GM15510 (cell line): ENCODE results near the gene ISLR.

ENCODE experiments used
- POLR2A ChIP-seq: IDR thresholded peaks from 3 replicates; pipeline ENCODE4 v1.6.1; 2011; ENCODE audit warnings: borderline replicate concordance; ENCODE audit not compliant: insufficient read length; ENCODE audit errors: extremely low read depth

The ISLR gene

DNA sequence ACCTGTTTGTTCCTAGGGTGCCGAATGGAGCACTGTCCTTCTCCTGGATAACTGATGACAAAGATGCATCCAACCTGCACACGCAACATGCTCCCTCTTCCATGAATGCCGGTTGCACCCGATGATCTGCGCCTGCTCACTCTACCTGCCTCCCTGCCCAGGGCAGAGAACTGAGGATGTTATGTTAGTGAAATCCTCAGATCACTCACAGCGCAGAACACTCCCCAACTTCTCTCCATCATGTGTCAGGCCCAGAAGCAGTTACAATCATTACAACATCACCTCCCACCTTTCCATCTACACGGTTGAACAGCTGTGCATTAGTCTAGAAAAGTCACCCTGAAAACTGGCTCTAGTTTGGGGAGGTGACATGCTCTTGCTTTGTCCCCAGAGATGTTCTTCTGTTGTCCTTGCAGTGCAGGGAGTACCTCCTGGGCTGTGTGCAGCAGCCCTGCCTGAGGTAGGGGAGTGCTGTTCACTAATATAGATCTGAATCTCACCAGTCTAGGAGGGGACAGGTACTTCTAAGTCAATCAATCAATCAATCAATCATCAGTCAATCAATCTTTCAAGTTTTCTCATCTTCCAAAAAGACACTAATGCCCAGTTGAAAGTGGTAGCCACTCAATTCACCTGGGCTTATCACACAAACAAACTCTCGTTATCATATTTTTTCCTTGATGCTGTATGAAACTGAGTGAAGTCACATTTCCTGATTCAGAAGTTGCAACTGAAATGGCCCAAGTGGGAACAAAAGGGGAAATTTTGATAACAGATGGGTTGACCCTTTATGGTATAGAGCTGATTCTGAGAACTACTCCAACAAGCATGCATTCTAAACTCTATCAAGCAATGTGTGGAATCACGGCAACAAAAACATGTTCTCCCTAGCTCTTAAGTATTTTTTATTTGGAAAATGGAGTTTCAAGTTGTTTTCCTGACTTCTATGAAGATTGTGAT, 15.4 kb upstream of the ISLR start:
- TF ChIP-seq POLR2A = no peak

DNA sequence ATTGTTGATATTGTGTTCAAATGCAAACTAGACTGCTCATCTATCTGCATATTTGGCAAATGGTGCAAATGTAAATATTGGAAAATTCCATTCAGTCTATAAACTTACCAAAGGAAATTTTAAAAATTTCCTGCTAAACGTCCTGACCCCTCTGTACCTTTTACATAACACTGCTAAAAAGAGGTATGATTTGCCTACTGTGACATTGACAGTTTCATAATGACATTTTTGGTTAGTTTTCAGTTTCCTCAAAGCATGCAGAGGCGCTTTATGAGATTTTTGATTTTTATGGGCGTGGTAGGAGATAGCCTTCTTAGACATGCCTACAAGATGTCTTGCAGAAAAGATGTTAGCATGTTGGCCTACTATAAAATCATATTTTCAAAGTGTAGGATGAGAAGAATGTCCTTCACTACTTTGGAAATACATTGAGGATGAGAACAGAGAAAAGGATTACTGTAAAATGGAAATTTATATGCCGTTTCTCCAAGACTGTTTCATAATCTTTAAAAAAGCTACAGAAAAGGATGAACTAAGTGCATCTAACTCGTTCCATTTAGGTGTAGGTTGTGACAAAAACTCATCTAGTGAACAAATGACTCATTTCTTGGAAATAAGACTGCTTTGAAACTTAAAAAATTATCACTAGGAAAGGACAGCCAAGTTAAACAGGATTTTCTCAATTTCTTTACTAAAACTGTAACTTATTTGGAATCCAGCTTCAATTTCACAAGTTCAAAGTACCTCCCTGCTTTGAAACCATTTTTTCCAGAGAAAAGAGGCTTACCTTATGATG, 14.5 kb upstream of the ISLR start:
- TF ChIP-seq POLR2A = no peak

- TF ChIP-seq POLR2A = no peak
These were observed 13.7 kb upstream of the ISLR start for GRCh38 chr15:74159773-74160172.

GRCh38 chr15:74165461-74165860, 8.0 kb upstream of the ISLR start:
- TF ChIP-seq POLR2A = no peak

DNA sequence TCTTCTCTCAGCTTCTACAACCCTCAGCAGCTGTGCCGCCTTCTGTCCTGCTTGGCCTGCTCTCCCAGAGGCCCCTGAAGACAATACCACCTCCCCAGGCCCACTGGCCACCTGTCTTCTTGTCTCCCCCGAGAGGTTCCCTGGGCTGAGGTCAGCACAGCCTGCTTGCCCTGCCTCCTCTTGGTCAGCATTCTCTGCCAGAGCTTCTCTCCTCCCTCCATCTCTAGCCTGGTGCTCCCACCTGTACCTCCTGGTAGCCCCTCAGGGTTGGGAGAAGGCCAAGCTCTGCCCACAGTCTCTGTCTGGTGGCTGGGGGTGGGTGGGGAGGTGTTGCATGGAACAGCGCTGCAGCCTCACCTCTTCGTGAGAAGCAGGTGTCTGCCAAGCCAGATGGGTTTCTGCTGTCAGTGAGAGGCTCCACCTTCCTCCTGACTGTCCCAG, 5.6 kb upstream of the ISLR start:
- TF ChIP-seq POLR2A = no peak

DNA sequence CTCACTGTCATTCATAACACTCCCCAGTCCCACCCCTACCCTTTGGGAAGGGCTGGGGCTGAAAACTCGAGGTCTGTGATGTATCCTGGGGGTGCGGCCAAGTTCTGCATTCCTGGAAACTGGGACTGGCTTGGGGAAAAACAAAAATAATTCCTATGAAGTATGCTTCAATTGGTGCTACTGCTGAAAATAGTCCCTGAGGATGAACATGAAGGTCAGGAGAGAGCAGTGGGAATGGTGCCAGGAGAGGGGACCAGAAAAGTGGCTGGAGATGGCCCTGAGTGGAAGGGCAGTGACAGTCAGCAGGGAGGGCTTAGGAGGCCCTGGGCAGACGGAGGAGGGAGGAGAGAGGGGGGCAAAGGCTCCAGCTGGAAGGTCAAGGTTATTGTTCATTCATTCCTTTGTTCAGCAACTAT, 4.8 kb upstream of the ISLR start:
- no peak for TF ChIP-seq POLR2A

- TF ChIP-seq POLR2A = no peak
These were observed 3.3 kb upstream of the ISLR start for GRCh38 chr15:74170071-74170844.

DNA sequence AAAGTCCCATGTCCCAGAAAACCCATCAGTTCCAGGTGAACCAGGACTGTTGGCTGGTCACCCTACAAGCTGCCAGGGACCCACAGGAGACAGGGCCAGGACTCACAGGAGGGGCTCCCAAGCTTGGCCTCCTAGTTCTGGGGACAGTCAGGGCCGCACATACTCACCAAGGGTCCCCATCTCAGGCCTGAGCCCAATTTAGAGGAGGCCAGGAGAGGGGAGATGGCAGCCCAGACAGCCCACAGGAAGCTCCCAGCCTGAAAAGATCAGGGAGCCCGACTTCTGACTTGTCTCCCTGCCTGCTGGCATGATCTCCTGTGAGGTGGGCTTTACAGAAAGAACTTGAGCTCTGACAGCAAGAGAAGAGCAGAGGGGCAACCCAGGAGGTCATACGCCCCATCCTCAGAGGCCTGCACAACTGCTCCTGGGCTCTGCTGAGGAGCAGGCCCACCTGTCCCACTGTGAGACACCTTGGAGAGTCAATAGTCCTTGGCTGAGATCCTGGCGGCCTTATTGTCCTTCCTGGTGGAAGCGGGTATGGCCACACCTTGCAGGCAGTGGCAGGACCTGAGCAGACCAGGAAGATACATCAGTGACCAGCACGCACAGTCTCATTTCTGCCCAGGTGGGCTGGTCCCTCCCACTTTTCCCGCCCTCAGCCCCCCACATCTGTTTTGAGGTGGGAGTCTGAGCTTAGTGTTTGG, 2.5 kb upstream of the ISLR start:
- TF ChIP-seq POLR2A = no peak

DNA sequence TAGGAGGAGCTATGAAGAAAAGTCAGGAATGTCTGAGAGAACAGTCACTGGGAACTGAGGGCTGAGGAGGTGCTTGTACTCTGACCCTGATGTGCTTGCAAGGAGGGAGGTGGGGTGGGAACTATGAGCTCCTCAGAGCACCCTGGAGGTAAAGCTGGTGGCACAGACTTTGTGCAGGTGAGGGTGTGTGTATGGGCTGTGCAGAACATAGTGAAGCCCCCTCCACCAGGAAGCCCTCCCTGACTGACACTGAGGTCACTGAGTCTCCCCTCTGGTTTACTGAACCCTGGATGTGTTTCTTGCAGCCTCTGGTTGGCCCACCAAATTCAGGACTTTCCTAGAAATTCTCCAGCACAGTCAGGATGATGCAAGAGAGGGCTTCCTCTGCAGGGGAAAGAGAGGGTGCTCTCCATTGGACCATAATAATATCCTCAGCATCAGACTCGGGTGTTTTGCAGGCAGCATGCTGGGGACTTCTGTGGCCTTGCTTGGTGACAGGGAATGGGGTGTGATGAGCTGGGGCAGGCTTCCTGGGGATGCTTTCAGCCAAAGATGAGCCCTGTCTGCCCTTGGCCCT, 1.5 kb upstream of the ISLR start:
- no peak for TF ChIP-seq POLR2A

DNA sequence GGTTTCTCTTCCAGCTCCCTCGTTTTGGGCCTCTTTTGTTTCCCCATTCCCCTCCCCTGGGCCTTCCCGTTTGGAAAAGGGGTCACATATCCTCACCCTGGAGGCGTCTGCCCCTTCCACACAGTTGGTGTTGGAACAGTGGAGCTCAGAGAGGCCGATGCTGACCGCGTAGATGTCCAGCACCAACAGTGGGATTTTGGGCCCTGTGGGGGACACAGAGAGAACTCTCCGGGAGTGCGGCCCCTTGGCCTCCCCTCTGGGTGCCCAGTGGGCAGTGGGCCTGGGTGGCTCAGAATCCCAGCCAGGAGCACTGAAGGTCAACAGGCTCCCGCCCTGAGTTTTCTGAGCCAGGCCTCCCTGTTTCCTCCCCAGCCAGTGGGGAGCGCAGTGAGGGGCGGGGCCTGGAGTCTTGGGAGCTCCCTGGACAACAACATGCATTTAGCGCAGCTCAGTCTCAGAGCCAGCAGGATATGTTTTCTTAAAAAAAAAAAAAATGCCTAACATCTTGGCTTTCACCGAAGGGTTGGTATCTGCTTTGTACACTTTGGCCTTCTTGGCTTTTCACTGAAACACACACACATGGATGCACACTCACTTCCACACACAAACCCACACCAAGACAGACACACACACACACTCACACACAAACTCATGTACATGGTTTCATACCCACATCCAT, 670 bp upstream of the ISLR start:
- no peak for TF ChIP-seq POLR2A

GRCh38 chr15:74174219-74174957, 878 bp downstream of the ISLR start:
- TF ChIP-seq POLR2A = no peak

DNA sequence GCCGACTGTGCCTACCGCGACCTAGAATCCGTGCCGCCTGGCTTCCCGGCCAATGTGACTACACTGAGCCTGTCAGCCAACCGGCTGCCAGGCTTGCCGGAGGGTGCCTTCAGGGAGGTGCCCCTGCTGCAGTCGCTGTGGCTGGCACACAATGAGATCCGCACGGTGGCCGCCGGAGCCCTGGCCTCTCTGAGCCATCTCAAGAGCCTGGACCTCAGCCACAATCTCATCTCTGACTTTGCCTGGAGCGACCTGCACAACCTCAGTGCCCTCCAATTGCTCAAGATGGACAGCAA, 1.4 kb downstream of the ISLR start:
- TF ChIP-seq POLR2A = no peak
